HT1080 (cell line): ENCODE measurements around the gene PHYH. TPM values are rescaled to one million over a fixed set of nuclear protein-coding genes. Genes with fewer than 3 reads are reported as not detected.

ENCODE experiments used
- DNase-seq: peaks from one replicate; pipeline ENCODE4 v3.0.0-alpha.2; 2015; ENCODE audit warnings: low read depth
- total RNA-seq: library from RNA; depleted of rRNA; stranded (reverse); fragments of >200 nt; shearing (Covaris generic); gene quantifications from 2 replicates; pipeline ENCODE4 v1.2.3, GENCODE V29; 2014; rRNA removed

Gene PHYH
- total RNA-seq, 1 experiment from 2014 or later = 10.9 TPM

DNA sequence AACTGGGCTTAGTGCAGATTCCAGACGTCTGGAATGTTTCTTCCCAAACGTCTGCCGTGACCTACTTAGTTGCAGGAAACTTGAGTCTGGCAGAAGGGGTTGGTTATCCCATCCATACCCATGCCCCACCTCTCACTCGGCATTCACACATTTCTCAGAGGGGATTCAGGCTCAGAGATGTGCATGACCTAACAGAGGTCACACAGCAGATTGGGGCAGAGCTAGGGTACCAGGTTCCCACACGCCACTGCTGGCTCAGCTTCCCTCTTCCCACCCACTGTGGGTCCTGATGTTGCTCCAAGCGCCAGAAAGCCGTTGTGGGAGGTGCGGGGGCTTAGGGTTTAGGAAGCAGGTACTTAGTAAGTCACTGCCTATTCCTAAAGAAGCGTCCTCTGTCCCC, 68.7 kb downstream of the PHYH start:
- no peak for DNase-seq

Other genes with a start within 250 kb of the PHYH start
- 17.5 and 24.3 TPM in 2 replicates for gene OPTN, start 199.9 kb downstream of the PHYH start, total RNA-seq
- 49.7 and 51.6 TPM in 2 replicates for gene MCM10, start 138.5 kb downstream of the PHYH start, total RNA-seq
- not detected in 2 replicates for gene UCMA, start 65.7 kb downstream of the PHYH start, total RNA-seq
- 48.7 and 68.3 TPM in 2 replicates for gene SEPHS1, start 48.2 kb upstream of the PHYH start, total RNA-seq
- gene BEND7, start 228.9 kb upstream of the PHYH start, total RNA-seq = 4.0 and 5.7 TPM in 2 replicates